Chondrocyte (in vitro differentiated cells): Measurements from ENCODE around the gene C8B. TPM values are rescaled to one million over a fixed set of nuclear protein-coding genes. Genes with fewer than 3 reads are reported as not detected.

ENCODE experiments used
- DNase-seq: peaks from one replicate; pipeline ENCODE4 v3.0.0; 2021; ENCODE audit warnings: mixed read lengths, low spot score
- H3K27ac Mint-ChIP-seq: one replicate; pipeline ENCODE4 v1.8.0; 2021; ENCODE audit warnings: mild to moderate bottlenecking, moderate library complexity, mixed read lengths; ENCODE audit not compliant: unreplicated experiment
- H3K27me3 Mint-ChIP-seq: 2 replicates; pipeline ENCODE4 v1.8.0; 2021; ENCODE audit warnings: low read depth, mixed read lengths
- H3K36me3 Mint-ChIP-seq: 2 replicates; pipeline ENCODE4 v1.8.0; 2021; ENCODE audit warnings: low read depth, mixed read lengths
- H3K4me1 Mint-ChIP-seq: 2 replicates; pipeline ENCODE4 v1.8.0; 2021; ENCODE audit warnings: low read depth, mild to moderate bottlenecking, mixed read lengths
- H3K4me3 Mint-ChIP-seq: one replicate; pipeline ENCODE4 v1.8.0; 2021; ENCODE audit warnings: mild to moderate bottlenecking, moderate library complexity, mixed read lengths; ENCODE audit not compliant: unreplicated experiment
- H3K9me3 Mint-ChIP-seq: 2 replicates; pipeline ENCODE4 v1.8.0; 2021; ENCODE audit warnings: low read depth, mixed read lengths
- CTCF ChIP-seq: fragments of 200-600 bp; sonication (generic); IDR thresholded peaks from 2 replicates; pipeline ENCODE4 v1.5.0; 2021; ENCODE audit warnings: antibody characterized with exemption, mild to moderate bottlenecking, moderate library complexity
- total RNA-seq: library from RNA; stranded (reverse); gene quantifications from 3 replicates; pipeline ENCODE4 v1.2.1, GENCODE V29; 2021

The C8B gene
- total RNA-seq, 1 donor from 2014 or later: not detected

DNA sequence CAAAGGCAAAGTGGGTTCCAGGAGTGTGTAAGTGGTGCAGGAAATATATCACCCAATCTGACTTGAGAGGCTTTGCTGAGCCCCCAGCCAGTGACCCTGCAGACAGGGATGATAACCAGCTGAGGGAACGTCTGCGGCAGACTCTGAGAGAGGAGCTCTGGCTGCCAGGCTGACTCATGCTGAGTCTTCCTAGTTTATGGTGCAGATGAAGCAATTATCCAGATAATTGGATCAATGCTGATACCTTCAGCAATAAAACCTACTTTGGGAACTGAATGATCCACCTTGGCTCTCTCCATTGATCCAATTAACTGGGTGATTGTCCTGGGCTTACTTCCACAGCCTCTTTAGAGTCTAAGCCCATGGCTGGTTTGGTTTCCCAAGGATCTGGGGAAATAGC lies 7.3 kb downstream of the C8B start:
- no peaks in the 10 kb centered on the region for H3K36me3 Mint-ChIP-seq
- H3K4me1 Mint-ChIP-seq: no peaks in the 10 kb centered on the region
- H3K27me3 Mint-ChIP-seq: peaks cover 12% of the 10 kb centered on the region
- no peaks in the 10 kb centered on the region for H3K9me3 Mint-ChIP-seq
- no peak overlapping the region for H3K27ac Mint-ChIP-seq
- TF ChIP-seq CTCF: no peak
- no peak overlapping the region for H3K4me3 Mint-ChIP-seq
- DNase-seq: no peak

DNA sequence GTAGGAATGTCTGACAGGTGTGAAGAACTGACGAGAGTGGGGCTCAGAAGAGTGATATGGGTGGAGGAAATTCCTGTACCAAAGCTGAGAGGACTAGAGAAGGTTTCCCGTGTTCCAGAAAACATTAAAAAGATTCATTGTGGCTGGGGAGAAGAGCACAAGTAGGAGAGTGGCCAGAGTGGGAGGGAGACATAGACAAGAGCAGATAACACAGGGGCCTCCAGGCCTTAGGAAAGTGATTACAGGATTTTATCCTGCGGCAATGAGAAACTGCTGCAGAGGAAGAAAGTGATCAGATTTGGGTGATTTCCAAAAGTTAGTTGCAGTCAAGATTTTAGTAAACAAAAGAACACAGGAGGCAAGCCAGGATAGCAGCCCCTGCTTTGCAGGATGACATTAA lies 7.9 kb downstream of the C8B start:
- Mint-ChIP-seq H3K4me3 (no peak overlapping the region), H3K9me3 (no peaks in the 10 kb centered on the region), H3K4me1 (no peaks in the 10 kb centered on the region), H3K27me3 (peaks cover 12% of the 10 kb centered on the region), H3K27ac (no peak overlapping the region), H3K36me3 (no peaks in the 10 kb centered on the region)
- TF ChIP-seq CTCF: no peak
- no peak for DNase-seq

- Mint-ChIP-seq H3K4me3 (no peak overlapping the region), H3K4me1 (no peaks in the 10 kb centered on the region), H3K36me3 (no peaks in the 10 kb centered on the region), H3K27me3 (peaks cover 12% of the 10 kb centered on the region), H3K9me3 (no peaks in the 10 kb centered on the region), H3K27ac (no peak overlapping the region)
- TF ChIP-seq CTCF: no peak
- no peak for DNase-seq
Measured at GRCh38 chr1:56954664-56955063, 11.2 kb downstream of the C8B start.

GRCh38 chr1:56953386-56953785 lies 12.4 kb downstream of the C8B start:
- no peak for TF ChIP-seq CTCF
- H3K4me3 Mint-ChIP-seq: no peak overlapping the region
- H3K36me3 Mint-ChIP-seq: no peaks in the 10 kb centered on the region
- H3K9me3 Mint-ChIP-seq: no peaks in the 10 kb centered on the region
- H3K4me1 Mint-ChIP-seq: no peaks in the 10 kb centered on the region
- H3K27me3 Mint-ChIP-seq: peaks cover 12% of the 10 kb centered on the region
- H3K27ac Mint-ChIP-seq: no peak overlapping the region
- no peak for DNase-seq

DNA sequence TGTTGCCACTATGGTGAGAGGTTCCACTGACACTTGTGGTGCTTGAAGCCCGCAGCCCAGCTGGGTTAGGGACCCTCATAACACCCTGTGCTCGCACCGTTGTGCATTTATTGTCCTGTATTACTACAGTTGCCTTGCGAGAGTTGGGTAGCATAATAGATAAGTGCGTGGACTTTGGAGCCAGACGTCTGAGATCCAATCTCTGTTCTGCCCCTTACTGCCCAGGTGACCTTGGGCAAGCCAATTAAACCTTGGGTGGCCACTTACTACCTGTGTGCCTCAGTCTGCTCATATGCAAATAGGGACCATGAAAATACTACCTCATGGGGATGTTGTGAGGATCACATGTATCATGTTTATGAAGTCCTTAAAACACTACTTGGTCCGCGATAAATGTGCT lies 13.3 kb downstream of the C8B start:
- no peak overlapping the region for H3K27ac Mint-ChIP-seq
- no peak overlapping the region for H3K4me3 Mint-ChIP-seq
- H3K9me3 Mint-ChIP-seq: no peaks in the 10 kb centered on the region
- no peaks in the 10 kb centered on the region for H3K36me3 Mint-ChIP-seq
- no peak for DNase-seq
- no peaks in the 10 kb centered on the region for H3K4me1 Mint-ChIP-seq
- no peak for TF ChIP-seq CTCF
- H3K27me3 Mint-ChIP-seq: peaks cover 8% of the 10 kb centered on the region
